Body of pancreas (tissue), 4 donors: ENCODE results near the gene ANKRD44.

ENCODE experiments used
- POLR2A ChIP-seq, 3 donors: fragments of 450-650 bp; IDR thresholded peaks; one replicate each; pipeline ENCODE4 v1.6.1; 2016; ENCODE audit warnings: antibody characterized with exemption in 3 of 3, mild to moderate bottlenecking in 2 of 3
- TF ChIP-seq, protein P1 (sequence below), 7 experiments: fragments of 450-650 bp in 4 of 7; fragments of 200-600 bp in 3 of 7; sonication (generic) in 3 of 7; IDR thresholded peaks; one replicate each; pipeline ENCODE4 v1.5.1; 2016 to 2019; ENCODE audit warnings: antibody characterized with exemption in 7 of 7

DNA sequence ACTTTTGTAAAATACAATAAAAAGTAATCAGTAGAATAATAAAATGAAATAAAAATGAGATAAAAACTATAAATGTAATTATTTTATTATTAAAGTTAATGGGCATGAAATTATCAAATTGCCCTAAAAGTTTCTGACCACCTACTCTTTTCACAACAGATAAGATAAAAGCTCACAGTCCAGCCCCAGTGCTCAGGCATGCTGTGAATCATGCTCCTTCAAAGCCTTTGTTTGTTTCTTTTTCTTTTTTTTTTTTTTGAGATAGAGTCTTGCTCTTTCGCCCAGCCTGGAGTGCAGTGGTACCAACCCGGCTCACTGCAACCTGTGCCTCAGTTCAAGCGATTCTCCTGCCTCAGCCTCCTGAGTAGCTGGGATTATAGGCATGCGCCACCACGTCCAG, 181.7 kb downstream of the ANKRD44 start:
- TF ChIP-seq, protein P1, sequence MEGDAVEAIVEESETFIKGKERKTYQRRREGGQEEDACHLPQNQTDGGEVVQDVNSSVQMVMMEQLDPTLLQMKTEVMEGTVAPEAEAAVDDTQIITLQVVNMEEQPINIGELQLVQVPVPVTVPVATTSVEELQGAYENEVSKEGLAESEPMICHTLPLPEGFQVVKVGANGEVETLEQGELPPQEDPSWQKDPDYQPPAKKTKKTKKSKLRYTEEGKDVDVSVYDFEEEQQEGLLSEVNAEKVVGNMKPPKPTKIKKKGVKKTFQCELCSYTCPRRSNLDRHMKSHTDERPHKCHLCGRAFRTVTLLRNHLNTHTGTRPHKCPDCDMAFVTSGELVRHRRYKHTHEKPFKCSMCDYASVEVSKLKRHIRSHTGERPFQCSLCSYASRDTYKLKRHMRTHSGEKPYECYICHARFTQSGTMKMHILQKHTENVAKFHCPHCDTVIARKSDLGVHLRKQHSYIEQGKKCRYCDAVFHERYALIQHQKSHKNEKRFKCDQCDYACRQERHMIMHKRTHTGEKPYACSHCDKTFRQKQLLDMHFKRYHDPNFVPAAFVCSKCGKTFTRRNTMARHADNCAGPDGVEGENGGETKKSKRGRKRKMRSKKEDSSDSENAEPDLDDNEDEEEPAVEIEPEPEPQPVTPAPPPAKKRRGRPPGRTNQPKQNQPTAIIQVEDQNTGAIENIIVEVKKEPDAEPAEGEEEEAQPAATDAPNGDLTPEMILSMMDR (IDR thresholded peaks at IDR 0.05), result no peak
- TF ChIP-seq POLR2A (IDR thresholded peaks at IDR 0.05), result no peak
